ENCODE results near the gene PLPPR1. TPM values are rescaled to one million over a fixed set of nuclear protein-coding genes. Genes with fewer than 3 reads are reported as not detected.
"Not testable (repeated sequence)": the region's sequence is repeated elsewhere in the genome, so short reads cannot be mapped to it uniquely, and the experiment has no call there.

Gene PLPPR1
- total RNA-seq, 1 donor from 2014 or later: 4.3 TPM

DNA sequence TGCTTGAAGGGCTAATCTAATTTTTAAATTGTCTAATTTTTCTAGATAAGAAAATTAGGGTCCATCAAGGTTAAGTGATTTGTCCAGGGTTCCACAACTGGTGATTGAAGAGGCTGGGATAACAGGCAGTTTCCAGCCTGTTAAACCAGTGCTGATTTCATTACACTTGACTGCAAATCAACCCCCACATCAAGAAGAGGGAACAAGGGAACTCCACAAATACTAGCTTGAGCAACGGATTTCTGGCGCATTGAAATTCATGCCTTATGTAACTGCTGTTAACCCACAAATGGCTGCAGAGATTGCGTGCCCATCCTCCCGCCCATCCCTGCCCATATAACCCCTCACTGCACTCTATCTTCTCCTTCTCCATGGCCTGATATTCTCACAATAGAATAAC lies 10.0 kb downstream of the PLPPR1 start:
- intact Hi-C loops (cut with DNase I): no loop called here
- ATAC-seq: no peak
- DNase-seq (ENCODE audit: low spot score): no peak

DNA sequence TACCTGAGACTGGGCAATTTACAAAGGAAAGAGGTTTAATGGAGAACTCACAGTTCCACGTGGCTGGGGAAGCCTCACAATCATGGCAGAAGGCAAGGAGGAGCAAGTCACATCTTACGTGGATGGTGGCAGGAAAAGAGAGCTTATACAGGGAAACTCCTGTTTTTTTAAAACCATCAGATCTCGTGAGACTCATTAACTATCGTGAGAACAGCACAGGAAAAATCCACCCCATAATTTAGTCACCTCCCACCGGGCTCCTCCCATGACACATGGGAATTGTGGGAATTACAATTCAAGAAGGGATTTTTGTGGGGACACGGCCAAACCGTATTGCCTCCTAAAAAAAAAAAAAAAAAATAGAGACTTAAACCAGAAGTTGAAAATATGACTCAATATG lies 11.1 kb downstream of the PLPPR1 start:
- ATAC-seq; intact Hi-C loops (cut with DNase I); DNase-seq (ENCODE audit: low spot score): not testable (repeated sequence)

DNA sequence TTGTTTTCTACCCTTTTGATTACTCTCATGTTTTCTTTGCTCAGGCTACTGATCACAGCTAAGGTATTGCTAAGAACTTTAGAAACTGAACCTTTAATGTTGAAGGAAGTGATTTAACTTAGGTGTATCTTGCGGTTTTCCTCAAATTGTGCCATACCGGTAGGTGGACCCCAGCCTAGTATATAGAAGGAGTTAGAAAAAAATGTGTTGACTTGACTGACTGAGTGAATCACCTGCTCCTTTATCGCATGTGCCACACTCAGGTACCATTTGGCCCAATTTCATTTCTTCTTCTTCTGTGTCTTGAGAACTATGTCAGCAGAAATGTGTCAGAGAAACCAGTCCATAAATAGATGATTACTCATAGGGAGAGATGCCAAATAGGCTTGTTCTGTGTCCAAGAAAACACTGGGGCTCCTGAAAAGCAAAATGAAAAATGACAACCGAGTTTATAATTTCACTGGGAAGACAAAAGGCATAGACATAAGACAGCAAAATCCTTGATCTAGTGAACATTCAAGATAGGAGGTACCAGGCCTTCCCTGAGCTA lies 19.4 kb downstream of the PLPPR1 start:
- DNase-seq (ENCODE audit: low spot score) (no peak), ATAC-seq (no peak)
- intact Hi-C loops (cut with DNase I): no loop called here

DNA sequence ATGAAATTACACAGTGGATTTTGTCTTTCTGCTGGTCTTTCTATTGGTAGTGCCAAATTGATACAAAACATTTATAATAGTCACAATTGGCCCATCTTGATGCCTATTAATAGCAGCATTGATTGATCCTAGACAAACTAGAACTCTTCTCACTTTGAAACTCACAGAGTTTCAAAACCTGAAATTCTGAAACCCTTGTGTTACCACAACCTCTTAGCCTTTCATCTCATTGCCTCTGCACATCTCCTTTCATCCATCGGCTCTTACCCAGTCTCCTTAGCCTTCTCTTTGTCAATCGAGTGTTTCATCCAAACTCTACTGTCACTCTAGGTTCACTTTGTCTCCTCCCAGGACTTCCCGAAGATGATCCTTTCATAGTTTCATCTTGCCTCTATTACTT lies 22.1 kb downstream of the PLPPR1 start:
- intact Hi-C loops (cut with DNase I): no loop called here
- ATAC-seq (no peak), DNase-seq (ENCODE audit: low spot score) (no peak)

DNA sequence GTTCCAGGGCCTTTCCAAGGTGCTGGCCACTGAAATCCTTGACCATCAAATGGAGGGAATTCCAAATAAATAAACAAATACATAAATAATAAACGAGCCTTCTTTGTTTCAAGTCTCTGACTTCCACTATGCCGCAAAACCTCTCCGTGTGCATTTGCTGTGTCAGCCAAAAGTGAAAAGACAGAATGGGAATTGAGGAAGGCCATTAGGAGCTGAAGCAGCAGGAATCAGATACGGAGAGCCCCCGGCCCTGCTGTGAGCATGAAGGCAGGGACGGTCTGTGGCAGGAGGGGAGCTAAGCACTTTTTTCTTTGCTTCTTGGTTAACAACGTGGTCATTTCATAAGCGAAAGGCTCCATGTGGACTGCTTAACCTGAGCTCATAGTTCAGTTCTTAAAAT lies 26.1 kb downstream of the PLPPR1 start:
- intact Hi-C loops (cut with DNase I): no loop called here
- DNase-seq (ENCODE audit: low spot score) (no peak), ATAC-seq (no peak)

DNA sequence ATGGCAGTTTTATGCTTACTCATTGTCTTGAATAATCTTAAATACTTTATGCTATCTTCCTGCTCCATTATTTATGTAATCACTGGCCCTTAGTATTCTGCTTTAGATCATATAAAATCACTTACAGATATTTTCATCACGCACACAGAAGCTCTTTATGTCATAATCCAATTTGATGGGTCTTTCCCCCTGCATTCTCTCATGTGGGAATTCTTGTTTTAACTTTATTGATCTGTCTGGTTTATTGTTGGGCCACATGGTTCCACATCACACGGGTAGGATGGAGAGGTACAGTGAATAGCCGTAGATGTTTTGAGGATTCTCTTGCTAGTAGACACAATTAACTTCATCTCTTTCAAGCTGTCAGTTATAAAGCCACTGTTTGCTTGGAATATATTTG lies 27.0 kb downstream of the PLPPR1 start:
- intact Hi-C loops (cut with DNase I): no loop called here
- no peak for ATAC-seq
- no peak for DNase-seq (ENCODE audit: low spot score)

DNA sequence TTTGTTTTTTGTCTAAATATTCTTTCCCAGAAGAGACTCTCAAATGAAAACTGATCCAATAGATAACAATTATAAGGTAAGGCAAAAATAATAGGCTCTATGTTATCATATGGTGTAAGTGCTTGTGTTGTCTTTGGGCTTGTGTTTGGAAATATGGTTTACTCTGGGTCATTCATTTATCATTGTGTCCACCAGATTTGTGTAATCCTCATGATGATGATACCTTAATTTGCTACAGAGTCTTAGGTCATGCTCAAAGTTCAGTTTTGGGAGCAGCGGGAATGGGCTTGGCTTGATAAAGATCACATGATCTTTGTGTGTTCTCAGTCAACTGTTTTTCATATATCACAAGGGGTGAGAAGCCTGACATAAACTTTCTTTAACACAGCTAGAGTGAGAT lies 34.2 kb downstream of the PLPPR1 start:
- intact Hi-C loops (cut with DNase I): no loop called here
- DNase-seq (ENCODE audit: low spot score): no peak
- ATAC-seq: no peak

DNA sequence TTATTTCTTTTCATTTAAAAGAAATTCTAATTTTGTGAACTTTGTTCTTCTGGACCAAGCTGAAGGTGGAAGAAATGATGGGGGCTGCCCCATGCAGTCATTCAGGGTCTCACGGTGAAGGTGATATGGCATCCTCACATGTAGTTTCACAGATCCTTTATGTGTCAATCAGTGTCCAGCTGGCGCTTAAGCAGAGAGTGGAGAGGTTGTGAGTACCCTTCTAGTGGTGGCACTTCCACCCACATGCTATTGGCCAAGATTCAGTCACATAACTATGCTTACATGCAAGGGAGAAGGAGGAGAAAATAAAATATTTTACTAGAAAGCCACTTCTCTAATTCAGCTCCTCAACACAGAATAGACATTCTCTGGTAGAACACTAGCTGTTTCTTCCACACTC lies 34.7 kb downstream of the PLPPR1 start:
- intact Hi-C loops (cut with DNase I): no loop called here
- DNase-seq (ENCODE audit: low spot score) (no peak), ATAC-seq (no peak)

DNA sequence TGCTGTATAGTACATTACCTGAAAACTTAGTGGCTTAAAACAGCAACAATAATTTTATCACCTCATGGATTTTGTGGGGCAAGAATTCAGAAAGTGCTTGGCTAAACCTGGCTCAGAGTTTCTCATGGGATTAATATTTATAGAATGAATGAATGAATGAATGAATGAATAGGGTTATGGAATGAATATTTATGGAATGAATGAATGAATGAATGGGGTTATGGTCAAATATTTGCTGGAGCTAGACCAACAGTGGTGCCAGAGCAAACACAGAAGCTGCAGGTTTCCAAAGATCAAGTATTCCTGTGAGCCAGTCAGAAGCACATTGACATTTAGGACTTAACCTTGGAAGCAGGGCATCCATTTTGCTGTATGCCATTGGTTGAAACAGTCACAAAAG lies 35.7 kb downstream of the PLPPR1 start:
- no peak for ATAC-seq
- intact Hi-C loops (cut with DNase I): no loop called here
- no peak for DNase-seq (ENCODE audit: low spot score)

DNA sequence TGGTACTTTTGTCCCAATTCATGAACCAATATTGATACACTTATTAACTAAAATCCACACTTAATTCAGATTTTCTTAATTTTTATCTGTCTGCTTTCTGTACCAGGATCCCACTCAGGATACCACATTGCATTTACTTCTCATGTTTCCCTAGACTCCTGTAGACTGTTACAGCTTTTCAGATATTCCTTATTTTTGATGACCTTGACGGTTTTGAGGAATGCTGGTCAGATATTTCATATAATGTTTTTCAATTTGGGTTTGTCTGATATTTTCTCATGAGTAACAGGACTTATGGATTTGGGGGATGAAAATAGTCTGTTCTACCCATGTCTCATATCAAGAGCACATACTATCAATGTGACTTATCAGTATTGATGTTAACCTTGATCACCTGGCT lies 37.4 kb downstream of the PLPPR1 start:
- no peak for DNase-seq (ENCODE audit: low spot score)
- no peak for ATAC-seq
- intact Hi-C loops (cut with DNase I): no loop called here

DNA sequence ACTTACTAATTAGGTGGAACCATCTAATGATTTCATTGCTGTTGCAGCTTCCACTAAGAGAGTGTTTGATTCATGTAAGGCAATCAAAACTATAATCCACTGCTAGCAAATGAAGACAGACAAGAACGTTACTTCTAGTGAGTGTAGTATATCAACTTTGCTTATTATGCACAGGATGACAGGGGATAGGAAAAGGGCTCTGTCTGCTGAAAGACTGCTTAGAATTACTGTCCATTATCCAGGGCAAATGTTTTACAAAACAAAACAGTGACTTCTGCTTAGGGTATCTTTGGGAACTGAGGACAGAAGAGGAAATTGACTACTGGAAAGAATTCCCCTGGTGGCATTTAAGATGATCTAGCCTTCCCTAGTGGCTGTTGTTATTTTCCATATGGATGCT lies 40.2 kb downstream of the PLPPR1 start:
- ATAC-seq (no peak), DNase-seq (ENCODE audit: low spot score) (no peak)
- intact Hi-C loops (cut with DNase I): no loop called here

DNA sequence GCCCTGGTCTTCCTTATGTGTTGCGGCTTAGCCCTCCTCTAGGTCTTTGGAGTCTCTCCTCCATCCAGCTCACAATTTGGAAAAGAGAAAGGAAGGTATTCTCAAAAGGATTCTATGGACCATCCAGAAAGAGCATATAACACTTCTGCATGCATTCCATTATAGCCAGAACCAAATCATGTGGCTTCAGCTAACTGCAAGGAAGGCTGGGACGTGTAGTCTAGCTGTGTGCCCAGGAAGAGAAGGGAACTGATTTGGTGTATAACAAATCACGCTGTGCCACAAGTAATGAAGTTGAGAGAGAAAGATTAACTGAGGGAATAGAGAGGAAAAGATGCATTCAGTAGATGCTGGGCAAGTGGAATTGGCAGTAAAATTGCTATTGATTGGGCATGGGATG lies 43.7 kb downstream of the PLPPR1 start:
- intact Hi-C loops (cut with DNase I): no loop called here
- DNase-seq (ENCODE audit: low spot score) (no peak), ATAC-seq (no peak)

DNA sequence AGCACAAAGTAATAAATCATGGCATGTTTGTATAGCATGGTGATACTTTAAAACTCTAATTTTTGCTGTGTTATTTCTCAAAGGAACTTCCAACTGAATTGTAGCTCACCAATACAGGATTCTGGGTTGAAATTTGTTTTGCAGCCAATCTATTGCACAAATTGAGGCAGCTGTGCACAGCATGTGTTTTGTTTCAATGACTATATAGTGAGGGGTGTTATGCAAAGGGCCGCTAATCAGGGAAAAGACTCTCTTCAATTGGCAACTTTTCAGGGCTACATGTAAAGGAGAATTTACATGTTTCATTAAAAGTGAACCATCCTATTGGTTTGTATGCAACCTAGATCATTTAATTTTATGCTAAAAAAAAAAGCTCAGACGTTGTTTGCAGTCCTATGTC lies 44.6 kb downstream of the PLPPR1 start:
- ATAC-seq (no peak), DNase-seq (ENCODE audit: low spot score) (no peak)
- intact Hi-C loops (cut with DNase I): no loop called here

DNA sequence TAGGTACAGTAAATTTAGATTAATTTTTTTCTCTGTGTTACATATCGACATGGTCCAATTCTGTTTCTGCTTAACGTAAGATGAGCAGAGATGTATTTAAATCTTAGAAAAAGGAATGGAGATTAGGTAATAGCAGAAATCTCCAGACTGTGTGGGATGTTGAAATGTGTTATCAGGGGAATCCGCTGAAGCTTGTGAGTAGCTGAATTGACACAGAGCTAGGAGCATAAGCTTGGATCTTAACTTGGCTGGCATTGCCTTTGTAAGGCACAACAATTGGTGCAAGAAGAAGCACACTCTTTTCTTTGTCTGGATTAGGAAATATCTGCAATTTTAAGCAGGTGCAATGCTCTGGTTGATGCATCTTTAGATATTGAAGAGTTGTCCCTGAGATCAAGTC lies 53.1 kb downstream of the PLPPR1 start:
- ATAC-seq (no peak), DNase-seq (ENCODE audit: low spot score) (no peak)
- intact Hi-C loops (cut with DNase I): no loop called here

DNA sequence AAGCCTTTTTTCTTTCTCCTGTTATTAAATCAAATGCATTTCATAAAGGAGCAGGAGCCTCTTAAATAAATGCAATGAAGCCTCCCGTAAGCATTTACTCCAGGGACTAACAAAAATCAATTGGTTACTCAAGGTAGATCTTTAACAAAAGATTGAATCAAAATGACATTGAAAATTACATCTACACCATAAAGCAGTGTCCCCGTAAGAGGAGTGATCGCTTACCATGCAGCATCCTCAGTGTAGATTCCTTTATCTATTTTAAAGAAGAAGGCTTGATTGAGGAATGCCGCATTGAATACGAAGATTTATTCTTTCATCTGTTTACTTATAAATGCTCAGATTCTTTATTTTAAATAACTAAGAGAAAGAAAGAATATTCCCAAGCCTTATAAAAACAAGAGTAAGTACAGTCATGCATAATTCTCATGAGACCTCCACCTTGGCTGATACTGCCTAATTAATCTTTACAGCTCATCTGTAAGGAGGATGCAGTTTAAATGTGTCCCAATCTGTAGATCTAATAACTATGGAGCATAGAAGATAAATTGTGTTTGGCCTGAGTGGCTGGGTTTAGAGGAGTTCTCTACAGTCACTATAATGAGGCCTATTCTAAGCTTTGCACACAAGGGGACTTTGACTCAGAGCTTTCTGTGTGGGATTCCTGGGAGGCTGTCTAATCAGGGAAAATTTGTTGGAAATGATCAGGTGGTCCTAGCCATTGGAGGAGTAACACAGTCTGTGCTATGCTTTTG lies 55.1 kb downstream of the PLPPR1 start:
- intact Hi-C loops (cut with DNase I): no loop called here
- ATAC-seq (no peak), DNase-seq (ENCODE audit: low spot score) (no peak)

DNA sequence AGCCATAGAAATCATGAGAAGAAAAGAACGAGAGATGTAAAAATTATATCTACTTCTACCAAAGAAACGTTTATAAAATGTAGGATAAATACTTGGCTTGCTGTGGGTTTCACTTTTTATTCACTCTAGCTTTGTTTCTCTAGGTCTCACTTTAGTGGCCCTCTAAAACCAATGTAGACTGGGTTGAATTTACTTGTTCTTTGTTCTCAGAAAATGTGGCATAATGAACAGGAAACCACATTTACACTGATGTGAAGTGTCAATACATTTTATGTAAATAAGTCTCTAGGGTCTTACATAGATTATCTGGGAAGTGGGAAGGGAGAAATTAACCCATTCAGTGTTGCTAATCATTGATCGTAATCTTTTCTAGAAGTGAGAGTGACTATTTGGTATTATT lies 58.9 kb downstream of the PLPPR1 start:
- DNase-seq (ENCODE audit: low spot score): no peak
- intact Hi-C loops (cut with DNase I): no loop called here
- ATAC-seq: no peak

DNA sequence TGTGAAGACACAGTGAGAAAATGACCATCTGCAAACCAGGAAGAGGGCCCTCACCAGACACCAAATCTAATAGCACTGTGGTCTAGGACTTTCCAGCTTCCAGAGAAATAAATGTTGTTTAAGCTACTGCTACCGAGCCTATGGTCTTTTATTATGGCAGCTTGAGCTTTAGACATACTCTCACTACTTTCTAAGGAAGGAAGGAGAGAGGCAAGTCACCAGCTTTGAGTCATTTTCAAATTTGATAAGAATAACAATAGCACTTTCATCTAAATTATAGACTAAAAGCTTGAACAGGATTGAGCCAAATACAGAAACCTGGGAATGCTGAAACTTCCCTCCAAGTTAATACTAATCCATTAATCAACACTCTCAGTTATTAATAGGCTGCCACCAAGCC lies 64.4 kb downstream of the PLPPR1 start:
- DNase-seq (ENCODE audit: low spot score) (no peak), ATAC-seq (no peak)
- intact Hi-C loops (cut with DNase I): no loop called here

DNA sequence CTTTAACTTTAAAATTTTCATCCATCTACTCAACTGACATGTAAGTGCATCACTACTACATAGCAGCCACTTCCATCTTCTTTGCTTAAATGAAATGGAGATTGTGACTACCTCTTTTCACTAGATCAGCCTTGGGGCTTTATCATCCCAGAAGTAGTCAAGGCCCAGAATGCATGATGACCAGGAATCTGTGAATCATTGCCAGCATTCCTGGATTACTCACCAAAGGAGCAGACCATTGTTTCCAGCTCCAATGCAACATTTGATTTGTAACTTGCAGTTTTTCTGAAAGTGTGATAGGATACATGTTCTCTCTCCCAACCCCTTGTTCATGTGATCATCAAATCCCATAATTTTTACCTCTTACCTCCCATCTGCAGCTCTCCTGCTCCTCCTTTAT lies 65.1 kb downstream of the PLPPR1 start:
- intact Hi-C loops (cut with DNase I): no loop called here
- ATAC-seq (no peak), DNase-seq (ENCODE audit: low spot score) (no peak)

DNA sequence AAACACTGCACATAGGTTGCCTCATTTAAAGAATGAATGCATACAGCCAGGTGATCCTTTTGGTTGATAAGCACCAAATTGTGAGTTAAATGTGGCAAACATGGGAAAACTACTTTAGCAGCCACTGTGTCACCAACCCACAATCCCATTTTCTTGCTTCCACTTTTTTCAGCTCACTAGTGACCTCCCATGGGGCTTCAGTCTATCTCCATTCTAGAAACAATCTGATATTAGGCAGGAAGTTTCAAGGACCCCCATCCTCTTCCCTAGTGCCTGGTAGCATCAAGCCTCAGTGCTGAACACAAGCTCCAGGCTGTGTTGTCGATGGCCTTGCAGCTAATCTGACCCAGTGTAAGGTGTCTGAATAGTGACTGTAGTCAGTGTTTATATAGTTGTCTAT lies 66.2 kb downstream of the PLPPR1 start:
- no peak for ATAC-seq
- intact Hi-C loops (cut with DNase I): no loop called here
- DNase-seq (ENCODE audit: low spot score): no peak

DNA sequence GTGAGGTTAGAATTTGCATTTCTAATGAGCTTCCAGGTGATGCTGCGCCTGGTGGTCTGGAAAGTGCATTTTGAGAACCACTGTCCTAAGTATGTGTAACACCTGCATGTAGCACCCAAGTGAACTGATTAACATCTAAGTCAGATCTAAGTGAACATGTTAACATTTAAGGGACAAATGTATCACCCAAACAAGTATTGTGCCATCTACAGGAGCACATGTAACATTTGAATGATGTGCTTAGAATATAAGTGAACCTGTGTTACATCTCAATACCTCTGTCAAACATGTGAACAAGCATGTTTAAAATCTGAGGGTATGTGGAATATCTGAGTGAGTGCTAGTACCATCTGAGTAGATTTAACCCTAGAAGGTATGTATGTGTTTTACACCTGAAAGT lies 68.7 kb downstream of the PLPPR1 start:
- DNase-seq (ENCODE audit: low spot score) (no peak), ATAC-seq (no peak)
- intact Hi-C loops (cut with DNase I): no loop called here

DNA sequence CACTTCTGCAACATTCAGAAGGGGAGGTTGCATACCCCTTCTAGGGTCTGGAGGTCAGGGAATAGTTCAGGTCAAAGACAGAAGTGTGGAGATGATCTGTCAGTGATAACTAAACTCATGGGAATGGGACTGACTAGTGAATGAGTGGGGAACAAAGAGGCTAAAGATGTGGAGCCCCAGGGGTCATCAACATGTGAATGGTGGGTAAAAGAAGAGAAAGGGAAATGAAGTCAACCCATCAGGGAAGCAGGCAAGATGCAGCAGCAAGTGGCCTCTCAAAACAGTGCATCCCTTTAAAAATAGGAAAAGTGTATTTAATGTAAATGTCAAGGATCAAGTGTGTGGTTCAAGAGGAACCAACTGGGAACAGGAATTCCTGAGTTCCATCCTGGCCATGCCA lies 69.9 kb downstream of the PLPPR1 start:
- DNase-seq (ENCODE audit: low spot score) (no peak), ATAC-seq (no peak)
- intact Hi-C loops (cut with DNase I): no loop called here
